HG03442 (cell line): Measurements from ENCODE around the gene MAP2K3.
"Not testable (repeated sequence)": the region's sequence is repeated elsewhere in the genome, so short reads cannot be mapped to it uniquely, and the experiment has no call there.

ENCODE experiments used
- ATAC-seq: cut with Tn5 transposase; IDR thresholded peaks from one replicate; pipeline ENCODE4 v1.9.1; 2021; ENCODE audit warnings: mild to moderate bottlenecking, moderate library complexity; ENCODE audit not compliant: unreplicated experiment

The MAP2K3 gene

GRCh38 chr17:21350495-21350894 is 66.0 kb downstream of the MAP2K3 start:
- not testable (repeated sequence) for ATAC-seq

GRCh38 chr17:21351366-21352065 is 67.0 kb downstream of the MAP2K3 start:
- no peak for ATAC-seq

- no peak for ATAC-seq
These were observed 67.9 kb downstream of the MAP2K3 start for GRCh38 chr17:21352221-21352980.

- no peak for ATAC-seq
These were observed 68.4 kb downstream of the MAP2K3 start for GRCh38 chr17:21352981-21353265.

- ATAC-seq = no peak
These were observed 69.0 kb downstream of the MAP2K3 start for GRCh38 chr17:21353326-21354010.

GRCh38 chr17:21354796-21355385 is 70.4 kb downstream of the MAP2K3 start:
- no peak for ATAC-seq

GRCh38 chr17:21355586-21355985 is 71.1 kb downstream of the MAP2K3 start:
- ATAC-seq = no peak

GRCh38 chr17:21356537-21357127 is 72.1 kb downstream of the MAP2K3 start:
- ATAC-seq = no peak

- no peak for ATAC-seq
These were observed 72.8 kb downstream of the MAP2K3 start for GRCh38 chr17:21357281-21357680.

GRCh38 chr17:21357696-21358656 is 73.5 kb downstream of the MAP2K3 start:
- no peak for ATAC-seq

- no peak for ATAC-seq
These were observed 74.4 kb downstream of the MAP2K3 start for GRCh38 chr17:21358682-21359482.

GRCh38 chr17:21359483-21359840 is 75.0 kb downstream of the MAP2K3 start:
- no peak for ATAC-seq

- ATAC-seq = no peak
These were observed 75.5 kb downstream of the MAP2K3 start for GRCh38 chr17:21360048-21360447.

GRCh38 chr17:21361020-21361809 is 76.7 kb downstream of the MAP2K3 start:
- ATAC-seq = no peak

- ATAC-seq = no peak
These were observed 77.9 kb downstream of the MAP2K3 start for GRCh38 chr17:21362331-21362931.

GRCh38 chr17:21363776-21364642 is 79.5 kb downstream of the MAP2K3 start:
- no peak for ATAC-seq
